Measurements from ENCODE around the gene SGTB. TPM values are rescaled to one million over a fixed set of nuclear protein-coding genes. Genes with fewer than 3 reads are reported as not detected.

Gene SGTB
- total RNA-seq, 6 donors from 2014 or later: 5.2 to 9.8 (median 8.0) TPM

DNA sequence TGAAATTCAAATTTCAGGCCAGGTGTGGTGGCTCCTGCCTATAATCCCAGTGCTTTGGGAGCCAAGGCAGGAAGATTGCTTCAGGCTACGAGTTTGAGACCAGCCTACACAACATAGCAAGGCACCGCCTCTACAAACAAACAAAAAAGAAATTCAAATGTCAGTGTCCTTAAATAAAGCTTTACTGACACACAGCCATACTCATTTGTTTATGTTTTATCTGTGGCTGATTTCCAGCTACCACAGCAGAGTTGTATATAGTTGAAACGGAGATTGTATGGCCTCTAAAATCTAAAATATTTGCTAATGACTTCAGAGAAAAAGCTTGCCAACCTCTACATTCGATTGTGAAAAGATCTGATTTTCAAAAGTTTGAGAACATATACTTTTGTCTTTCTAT lies 81.7 kb downstream of the SGTB start:
- no peak for TF ChIP-seq POLR2AphosphoS5 (IDR thresholded peaks at IDR 0.05)
- TF ChIP-seq, protein P1, sequence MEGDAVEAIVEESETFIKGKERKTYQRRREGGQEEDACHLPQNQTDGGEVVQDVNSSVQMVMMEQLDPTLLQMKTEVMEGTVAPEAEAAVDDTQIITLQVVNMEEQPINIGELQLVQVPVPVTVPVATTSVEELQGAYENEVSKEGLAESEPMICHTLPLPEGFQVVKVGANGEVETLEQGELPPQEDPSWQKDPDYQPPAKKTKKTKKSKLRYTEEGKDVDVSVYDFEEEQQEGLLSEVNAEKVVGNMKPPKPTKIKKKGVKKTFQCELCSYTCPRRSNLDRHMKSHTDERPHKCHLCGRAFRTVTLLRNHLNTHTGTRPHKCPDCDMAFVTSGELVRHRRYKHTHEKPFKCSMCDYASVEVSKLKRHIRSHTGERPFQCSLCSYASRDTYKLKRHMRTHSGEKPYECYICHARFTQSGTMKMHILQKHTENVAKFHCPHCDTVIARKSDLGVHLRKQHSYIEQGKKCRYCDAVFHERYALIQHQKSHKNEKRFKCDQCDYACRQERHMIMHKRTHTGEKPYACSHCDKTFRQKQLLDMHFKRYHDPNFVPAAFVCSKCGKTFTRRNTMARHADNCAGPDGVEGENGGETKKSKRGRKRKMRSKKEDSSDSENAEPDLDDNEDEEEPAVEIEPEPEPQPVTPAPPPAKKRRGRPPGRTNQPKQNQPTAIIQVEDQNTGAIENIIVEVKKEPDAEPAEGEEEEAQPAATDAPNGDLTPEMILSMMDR (IDR thresholded peaks at IDR 0.05): no peak
- TF ChIP-seq EP300 (IDR thresholded peaks at IDR 0.05): no peak
- no peak for TF ChIP-seq POLR2A (IDR thresholded peaks at IDR 0.05)
- 91 to 93% methylated on average over 4 of the region's 4 CpGs for WGBS, 2 donors
- no peak overlapping the region for H3K4me3 ChIP-seq
- no peaks in the 10 kb centered on the region for H3K4me1 ChIP-seq
- no peak for ATAC-seq (ENCODE audit: low FRiP score in 2 of 2)
- no peaks in the 10 kb centered on the region for H3K9me3 ChIP-seq
- H3K27ac ChIP-seq: no peak overlapping the region
- no peak for DNase-seq
- H3K36me3 ChIP-seq: peaks cover 7 to 51% (median 23%) of the 10 kb centered on the region in 4 donors
- no peaks in the 10 kb centered on the region for H3K27me3 ChIP-seq

DNA sequence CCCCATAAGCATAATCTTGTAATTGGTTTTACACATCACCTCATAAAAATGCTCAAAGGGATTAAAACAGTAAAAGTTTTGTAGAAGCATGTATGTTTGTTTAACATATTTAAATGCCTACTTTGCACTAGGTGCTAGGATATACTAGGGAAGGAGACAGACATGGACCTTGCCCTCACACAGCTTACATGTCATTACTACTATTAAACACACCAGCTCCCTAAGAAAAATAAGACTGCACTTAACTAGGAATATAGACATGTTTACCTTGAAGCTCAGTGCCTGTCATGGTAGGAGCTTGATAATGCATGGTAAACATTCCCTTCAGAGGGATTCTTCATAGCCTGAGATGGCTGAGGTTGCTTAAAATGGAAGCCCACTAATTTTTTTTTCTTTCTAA lies 90.9 kb downstream of the SGTB start:
- Histone ChIP-seq H3K27me3 (no peaks in the 10 kb centered on the region), H3K4me1 (peaks cover 3 to 9% (median 4%) of the 10 kb centered on the region in 4 donors), H3K27ac (no peak overlapping the region), H3K4me3 (no peak overlapping the region), H3K9me3 (no peaks in the 10 kb centered on the region), H3K36me3 (peaks cover 0 to 28% (median 7%) of the 10 kb centered on the region in 4 donors)
- ATAC-seq (ENCODE audit: low FRiP score in 2 of 2) (no peak), DNase-seq (no peak)
- TF ChIP-seq EP300 (IDR thresholded peaks at IDR 0.05): no peak
- TF ChIP-seq, protein P1 (IDR thresholded peaks at IDR 0.05): no peak
- no peak for TF ChIP-seq POLR2A (IDR thresholded peaks at IDR 0.05)
- no peak for TF ChIP-seq POLR2AphosphoS5 (IDR thresholded peaks at IDR 0.05)

DNA sequence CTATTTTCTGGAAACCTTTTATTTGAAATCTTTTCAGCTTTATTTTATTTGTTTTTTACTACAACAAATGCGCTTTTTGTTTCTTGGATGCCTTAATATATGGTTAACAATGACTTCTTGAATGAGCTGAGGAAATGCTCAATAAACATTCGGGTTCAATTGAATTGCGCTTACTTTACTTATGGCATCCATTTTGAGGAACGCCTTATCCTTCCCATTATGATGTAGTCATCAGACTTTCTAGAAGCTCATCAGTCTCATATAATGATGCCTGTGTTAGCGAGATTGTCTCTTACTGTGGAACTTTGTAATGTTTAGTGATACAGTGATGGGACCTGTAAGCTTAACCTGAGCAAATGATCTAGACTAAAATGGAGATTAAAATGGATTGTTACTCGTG lies 96.2 kb downstream of the SGTB start:
- DNase-seq: no peak
- Histone ChIP-seq H3K27ac (peak overlapping the region in 3 of 4 donors; percentile 79 to 89 (median 86)), H3K4me3 (peak overlapping the region in 3 of 4 donors; percentile 73 to 93 (median 88)), H3K36me3 (peaks cover 0 to 19% (median 5%) of the 10 kb centered on the region in 4 donors), H3K9me3 (no peaks in the 10 kb centered on the region), H3K4me1 (peaks cover 25 to 37% (median 34%) of the 10 kb centered on the region in 4 donors), H3K27me3 (no peaks in the 10 kb centered on the region)
- no peak for ATAC-seq (ENCODE audit: low FRiP score in 2 of 2)
- 42 to 58% methylated on average over 6 of the region's 6 CpGs for WGBS, 2 donors
- TF ChIP-seq EP300 (IDR thresholded peaks at IDR 0.05) (no peak), POLR2A (IDR thresholded peaks at IDR 0.05) (no peak), POLR2AphosphoS5 (IDR thresholded peaks at IDR 0.05) (no peak)
- TF ChIP-seq, protein P1 (IDR thresholded peaks at IDR 0.05): no peak

DNA sequence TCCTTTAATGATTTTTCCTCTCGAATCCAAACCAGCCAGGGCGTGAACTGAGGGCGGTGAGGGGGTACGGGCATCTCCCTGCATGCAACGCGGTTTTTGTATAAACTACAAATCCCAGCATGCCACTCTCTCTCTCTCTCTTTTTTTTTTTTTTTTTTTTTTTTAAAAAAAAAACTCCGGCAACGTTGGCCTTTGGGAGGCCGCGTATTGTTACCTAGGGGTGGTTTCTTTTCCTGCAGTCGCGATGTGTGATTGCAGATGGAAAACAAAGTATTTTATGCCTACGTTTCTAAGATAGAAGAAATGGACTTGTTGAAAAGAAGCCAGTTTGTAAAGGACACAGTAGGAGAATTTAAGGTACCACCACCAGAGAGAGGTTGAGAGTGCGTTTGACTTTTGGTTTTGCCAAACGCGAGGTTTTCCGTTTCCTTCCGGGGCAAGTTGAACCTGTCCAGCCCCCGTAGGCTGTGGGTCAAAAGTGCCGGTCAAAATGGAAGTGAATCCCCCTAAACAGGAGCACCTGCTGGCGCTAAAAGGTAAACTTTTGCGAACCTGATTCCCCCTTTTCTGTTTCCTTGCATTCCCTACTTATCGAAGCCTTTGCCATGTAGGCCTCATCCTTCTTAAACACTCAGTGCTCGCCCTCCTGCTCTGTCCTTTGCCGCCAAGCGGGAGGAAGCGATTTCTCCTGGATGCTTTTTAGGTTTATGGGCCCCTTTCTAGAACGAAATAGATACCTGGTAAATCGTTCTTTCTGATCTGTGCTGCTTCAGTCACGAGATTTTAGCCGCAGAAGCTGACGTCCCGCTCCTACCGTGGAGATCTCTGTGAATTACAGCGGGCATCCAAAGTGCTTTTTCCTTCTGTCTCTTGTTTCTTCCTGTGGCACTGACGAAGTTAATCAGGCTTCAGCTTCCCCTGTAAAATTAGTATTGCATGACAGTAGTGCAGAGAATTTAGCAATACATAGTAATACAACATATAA lies 97.0 kb downstream of the SGTB start, which contains the start of the genes SHLD3 and TRAPPC13:
SHLD3 (plus strand) TSS at position 457 of the 985 bp plus-strand sequence. CDS start 4,561 bp downstream, outside the sequence.
TRAPPC13 (plus strand) TSS at position 457 of the 985 bp plus-strand sequence; CDS start at position 491, 34 bp downstream.
- 0% methylated on average over 36 of the region's 36 CpGs for WGBS, 2 donors
- Histone ChIP-seq H3K9me3 (no peaks in the 10 kb centered on the region), H3K27ac (peak within 1 kb of the TSS; percentile 79 to 89 (median 88)), H3K36me3 (peaks cover 0 to 15% (median 3%) of the 10 kb centered on the region in 4 donors), H3K4me3 (peak within 1 kb of the TSS; percentile 73 to 93 (median 86)), H3K4me1 (peaks cover 25 to 37% (median 34%) of the 10 kb centered on the region in 4 donors), H3K27me3 (no peaks in the 10 kb centered on the region)
- ATAC-seq (ENCODE audit: low FRiP score in 2 of 2) (peak; percentile 95 to 97), DNase-seq (peak in 1 of 2 donors; percentile 82)
- TF ChIP-seq EP300 (IDR thresholded peaks at IDR 0.05) (no peak), POLR2AphosphoS5 (IDR thresholded peaks at IDR 0.05) (peak; percentile 74 to 78), POLR2A (IDR thresholded peaks at IDR 0.05) (peak in 2 of 4 donors; percentile 18 to 24)
- TF ChIP-seq, protein P1 (IDR thresholded peaks at IDR 0.05): peak in 2 of 6 experiments; percentile 28 to 41
